Measurements from ENCODE around the gene MYH9.

The MYH9 gene

GRCh38 chr22:36347094-36347493, 40.7 kb downstream of the MYH9 start:
- no peak overlapping the region for H3K4me3 Mint-ChIP-seq
- DNase-seq (ENCODE audit: low spot score in 2 of 2), result no peak
- peaks cover 11% of the 10 kb centered on the region for H3K36me3 Mint-ChIP-seq
- H3K4me1 Mint-ChIP-seq, result peaks cover 26% of the 10 kb centered on the region
- no peaks in the 10 kb centered on the region for H3K27me3 Mint-ChIP-seq
- no peak for ATAC-seq (ENCODE audit: low read depth)
- peak overlapping the region; percentile 73 for H3K27ac Mint-ChIP-seq
- H3K9me3 Mint-ChIP-seq, result no peaks in the 10 kb centered on the region

GRCh38 chr22:36344106-36344827, 43.5 kb downstream of the MYH9 start:
- Mint-ChIP-seq H3K27ac (peak overlapping the region; percentile 79), H3K36me3 (peaks cover 23% of the 10 kb centered on the region), H3K9me3 (no peaks in the 10 kb centered on the region), H3K4me1 (peaks cover 23% of the 10 kb centered on the region), H3K27me3 (no peaks in the 10 kb centered on the region), H3K4me3 (no peak overlapping the region)
- ATAC-seq (ENCODE audit: low read depth), result no peak
- no peak for DNase-seq (ENCODE audit: low spot score in 2 of 2)

DNA sequence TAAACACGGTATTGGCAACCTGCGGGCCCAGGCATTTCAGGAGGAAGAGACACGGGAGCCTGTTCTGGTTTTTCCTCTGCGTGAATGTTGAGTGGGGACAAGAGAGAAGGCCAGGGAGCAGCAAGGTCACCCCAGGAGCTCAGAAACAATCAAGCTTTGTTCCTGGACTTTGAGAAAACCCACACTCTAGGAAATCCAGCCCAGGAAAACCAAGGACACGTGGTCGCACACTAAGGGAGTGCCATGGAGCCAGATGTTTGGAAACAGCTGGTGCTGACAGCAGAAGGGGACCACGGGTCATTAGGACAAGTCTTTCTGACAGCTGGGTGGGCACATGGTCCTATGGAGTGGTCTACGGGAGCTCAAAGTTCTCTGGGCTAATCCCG, 44.1 kb downstream of the MYH9 start:
- no peak overlapping the region for H3K4me3 Mint-ChIP-seq
- ATAC-seq (ENCODE audit: low read depth) (no peak), DNase-seq (ENCODE audit: low spot score in 2 of 2) (no peak)
- no peaks in the 10 kb centered on the region for H3K9me3 Mint-ChIP-seq
- no peaks in the 10 kb centered on the region for H3K27me3 Mint-ChIP-seq
- H3K27ac Mint-ChIP-seq, result peak overlapping the region; percentile 79
- H3K4me1 Mint-ChIP-seq, result peaks cover 20% of the 10 kb centered on the region
- peaks cover 23% of the 10 kb centered on the region for H3K36me3 Mint-ChIP-seq

GRCh38 chr22:36343070-36343719, 44.6 kb downstream of the MYH9 start:
- no peaks in the 10 kb centered on the region for H3K9me3 Mint-ChIP-seq
- peaks cover 20% of the 10 kb centered on the region for H3K4me1 Mint-ChIP-seq
- DNase-seq (ENCODE audit: low spot score in 2 of 2), result no peak
- H3K36me3 Mint-ChIP-seq, result peaks cover 23% of the 10 kb centered on the region
- no peak for ATAC-seq (ENCODE audit: low read depth)
- H3K27ac Mint-ChIP-seq, result peak overlapping the region; percentile 79
- H3K4me3 Mint-ChIP-seq, result no peak overlapping the region
- no peaks in the 10 kb centered on the region for H3K27me3 Mint-ChIP-seq

GRCh38 chr22:36341640-36342041, 46.1 kb downstream of the MYH9 start:
- Mint-ChIP-seq H3K27me3 (no peaks in the 10 kb centered on the region), H3K4me3 (no peak overlapping the region), H3K9me3 (no peaks in the 10 kb centered on the region), H3K36me3 (peaks cover 25% of the 10 kb centered on the region), H3K27ac (no peak overlapping the region), H3K4me1 (peaks cover 26% of the 10 kb centered on the region)
- DNase-seq (ENCODE audit: low spot score in 2 of 2), result no peak
- no peak for ATAC-seq (ENCODE audit: low read depth)

- Mint-ChIP-seq H3K9me3 (no peaks in the 10 kb centered on the region), H3K4me1 (peaks cover 31% of the 10 kb centered on the region), H3K27ac (peak overlapping the region; percentile 64), H3K36me3 (peaks cover 29% of the 10 kb centered on the region), H3K27me3 (no peaks in the 10 kb centered on the region), H3K4me3 (no peak overlapping the region)
- no peak for ATAC-seq (ENCODE audit: low read depth)
- DNase-seq (ENCODE audit: low spot score in 2 of 2), result no peak
Measured at GRCh38 chr22:36340621-36341020, 47.1 kb downstream of the MYH9 start.

- Mint-ChIP-seq H3K27ac (peak overlapping the region; percentile 85), H3K36me3 (peaks cover 30% of the 10 kb centered on the region), H3K4me1 (peaks cover 38% of the 10 kb centered on the region), H3K9me3 (no peaks in the 10 kb centered on the region), H3K4me3 (no peak overlapping the region), H3K27me3 (no peaks in the 10 kb centered on the region)
- no peak for DNase-seq (ENCODE audit: low spot score in 2 of 2)
- no peak for ATAC-seq (ENCODE audit: low read depth)
Measured at GRCh38 chr22:36339171-36340065, 48.3 kb downstream of the MYH9 start.

DNA sequence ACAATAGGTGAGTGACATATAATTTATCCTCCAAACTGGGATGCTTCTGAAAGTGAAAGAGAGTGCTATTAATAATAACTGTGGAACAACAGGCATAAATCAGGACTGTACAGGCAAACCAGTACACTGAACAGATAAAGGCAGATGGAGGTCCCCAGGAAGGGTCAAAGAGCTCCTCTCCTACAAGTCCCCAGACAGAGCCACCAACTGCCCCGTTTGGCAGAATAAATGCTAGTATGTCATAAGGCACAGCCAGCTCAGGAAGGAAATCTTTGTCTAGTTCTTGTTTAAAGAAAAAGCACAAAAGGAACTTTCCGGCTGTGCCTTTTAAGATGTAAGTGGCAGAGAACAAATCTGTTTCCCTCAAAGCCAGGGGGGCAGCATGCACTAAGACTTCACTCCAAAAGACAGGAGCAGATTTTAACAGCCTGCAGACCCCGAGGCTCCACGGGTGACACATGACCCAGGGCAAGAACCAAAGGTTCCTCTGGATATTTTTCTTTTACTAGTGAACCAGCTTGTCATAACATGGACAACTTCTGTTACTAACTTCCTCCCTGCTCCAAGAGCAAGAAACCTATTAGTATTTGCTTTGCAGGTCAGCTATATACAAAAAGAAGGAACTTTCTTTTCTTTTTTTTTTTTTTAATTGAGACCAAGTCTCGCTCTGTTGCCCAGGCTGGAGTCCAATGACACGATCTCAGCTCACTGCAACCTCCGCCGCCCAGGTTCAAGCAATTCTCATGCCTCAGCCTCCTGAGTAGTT, 50.2 kb downstream of the MYH9 start:
- ATAC-seq (ENCODE audit: low read depth), result peak; percentile 23
- Mint-ChIP-seq H3K4me1 (peaks cover 53% of the 10 kb centered on the region), H3K9me3 (no peaks in the 10 kb centered on the region), H3K27ac (peak overlapping the region; percentile 87), H3K4me3 (no peak overlapping the region), H3K27me3 (no peaks in the 10 kb centered on the region), H3K36me3 (peaks cover 36% of the 10 kb centered on the region)
- no peak for DNase-seq (ENCODE audit: low spot score in 2 of 2)

- Mint-ChIP-seq H3K4me3 (peak overlapping the region; percentile 14), H3K9me3 (no peaks in the 10 kb centered on the region), H3K27me3 (no peaks in the 10 kb centered on the region), H3K4me1 (peaks cover 60% of the 10 kb centered on the region), H3K36me3 (peaks cover 37% of the 10 kb centered on the region), H3K27ac (peak overlapping the region; percentile 87)
- no peak for ATAC-seq (ENCODE audit: low read depth)
- no peak for DNase-seq (ENCODE audit: low spot score in 2 of 2)
Measured at GRCh38 chr22:36336246-36337182, 51.3 kb downstream of the MYH9 start.

GRCh38 chr22:36335621-36336020, 52.1 kb downstream of the MYH9 start:
- DNase-seq (ENCODE audit: low spot score in 2 of 2) (no peak), ATAC-seq (ENCODE audit: low read depth) (no peak)
- no peak overlapping the region for H3K4me3 Mint-ChIP-seq
- peaks cover 37% of the 10 kb centered on the region for H3K36me3 Mint-ChIP-seq
- peak overlapping the region; percentile 96 for H3K27ac Mint-ChIP-seq
- H3K27me3 Mint-ChIP-seq, result no peaks in the 10 kb centered on the region
- peaks cover 67% of the 10 kb centered on the region for H3K4me1 Mint-ChIP-seq
- H3K9me3 Mint-ChIP-seq, result no peaks in the 10 kb centered on the region

DNA sequence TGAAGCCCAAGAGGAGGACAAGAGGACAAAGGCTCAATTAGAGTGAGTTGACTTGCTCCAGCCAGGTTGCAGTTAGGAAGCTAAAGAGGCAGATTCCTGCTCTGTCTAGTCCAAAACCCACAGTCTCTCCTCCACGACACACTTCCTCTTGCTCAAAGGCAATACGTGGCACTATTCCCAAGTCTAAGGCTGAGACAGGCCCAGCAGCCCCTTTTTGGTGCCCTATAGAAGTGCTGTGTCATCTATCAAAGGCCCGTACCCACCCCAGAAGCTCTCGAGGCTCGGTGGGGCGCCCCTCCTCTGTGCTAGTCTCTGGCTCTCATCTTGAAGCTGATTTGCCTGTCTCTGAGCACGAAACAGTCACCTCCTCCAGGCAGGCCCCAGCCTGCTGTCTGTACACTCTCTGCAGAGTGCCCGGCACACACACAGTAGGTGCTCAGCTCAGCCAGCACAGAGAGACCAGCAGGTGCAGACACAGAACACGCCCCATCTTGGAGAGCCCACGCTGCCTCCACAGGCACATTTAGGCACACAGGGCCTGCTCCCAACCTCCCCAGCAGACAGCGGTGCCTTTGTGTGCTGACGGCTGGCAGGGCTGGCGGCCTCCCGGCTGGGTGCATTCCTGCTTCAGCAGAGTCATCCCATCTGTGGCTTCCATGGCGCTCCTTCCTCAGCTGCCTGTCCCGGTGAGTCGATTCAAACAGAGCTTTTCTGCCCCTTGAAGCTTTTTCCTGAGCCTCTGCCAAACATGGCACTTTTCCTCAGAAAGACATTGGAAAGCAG, 52.8 kb downstream of the MYH9 start:
- ATAC-seq (ENCODE audit: low read depth) (no peak), DNase-seq (ENCODE audit: low spot score in 2 of 2) (no peak)
- peaks cover 35% of the 10 kb centered on the region for H3K36me3 Mint-ChIP-seq
- H3K4me1 Mint-ChIP-seq, result peaks cover 73% of the 10 kb centered on the region
- no peaks in the 10 kb centered on the region for H3K9me3 Mint-ChIP-seq
- H3K4me3 Mint-ChIP-seq, result no peak overlapping the region
- peak overlapping the region; percentile 96 for H3K27ac Mint-ChIP-seq
- no peaks in the 10 kb centered on the region for H3K27me3 Mint-ChIP-seq

DNA sequence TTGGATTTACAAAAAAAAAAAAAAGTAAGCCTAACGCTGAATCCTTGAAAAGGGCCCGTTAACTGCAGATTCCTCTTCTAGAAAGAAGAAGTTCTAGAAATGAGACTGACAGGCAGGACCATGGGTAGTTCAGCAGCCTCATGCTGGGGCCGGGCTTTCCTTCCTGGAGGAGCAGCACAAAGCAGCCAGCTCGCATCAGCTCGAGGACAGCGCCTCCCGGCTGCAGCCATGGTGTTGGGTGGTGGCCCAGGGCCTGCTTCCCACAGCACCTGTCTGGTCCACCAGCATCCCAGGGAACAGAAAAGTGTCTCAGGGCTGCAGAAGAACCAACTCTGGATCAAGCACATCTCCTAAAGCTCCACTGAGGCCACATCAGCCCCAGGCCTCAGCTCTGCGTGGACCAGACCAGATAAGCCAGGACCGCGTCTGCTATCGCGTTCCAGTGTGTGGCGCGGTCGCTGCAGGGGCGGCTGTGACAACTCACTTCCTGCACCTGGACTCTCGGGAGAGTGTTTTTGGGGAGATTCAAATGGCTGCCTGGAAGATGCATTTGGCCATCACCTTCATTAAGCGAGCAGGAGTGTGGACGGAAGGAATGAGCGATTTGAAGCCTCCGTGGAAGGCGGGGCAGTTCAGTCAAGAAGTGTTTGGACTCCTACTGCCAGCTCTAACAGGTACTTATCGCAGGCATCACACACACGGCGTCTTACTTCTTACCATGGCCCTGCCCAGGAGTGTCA, 53.5 kb downstream of the MYH9 start:
- no peak for DNase-seq (ENCODE audit: low spot score in 2 of 2)
- Mint-ChIP-seq H3K9me3 (no peaks in the 10 kb centered on the region), H3K27me3 (no peaks in the 10 kb centered on the region), H3K27ac (peak overlapping the region; percentile 96), H3K4me3 (peak overlapping the region; percentile 33), H3K36me3 (peaks cover 34% of the 10 kb centered on the region), H3K4me1 (peaks cover 74% of the 10 kb centered on the region)
- ATAC-seq (ENCODE audit: low read depth), result no peak
